ENCODE measurements around the gene ITPR2. TPM values are rescaled to one million over a fixed set of nuclear protein-coding genes. Genes with fewer than 3 reads are reported as not detected.

The ITPR2 gene
- total and polyA plus RNA-seq, 4 donors: 1.5 to 84.8 (median 21.8) TPM

GRCh38 chr12:26754148-26754547, 78.8 kb downstream of the ITPR2 start:
- intact Hi-C loops (cut with DNase I): no loop called here
- 45 to 48% methylated on average over 3 of the region's 3 CpGs for WGBS, 2 donors

DNA sequence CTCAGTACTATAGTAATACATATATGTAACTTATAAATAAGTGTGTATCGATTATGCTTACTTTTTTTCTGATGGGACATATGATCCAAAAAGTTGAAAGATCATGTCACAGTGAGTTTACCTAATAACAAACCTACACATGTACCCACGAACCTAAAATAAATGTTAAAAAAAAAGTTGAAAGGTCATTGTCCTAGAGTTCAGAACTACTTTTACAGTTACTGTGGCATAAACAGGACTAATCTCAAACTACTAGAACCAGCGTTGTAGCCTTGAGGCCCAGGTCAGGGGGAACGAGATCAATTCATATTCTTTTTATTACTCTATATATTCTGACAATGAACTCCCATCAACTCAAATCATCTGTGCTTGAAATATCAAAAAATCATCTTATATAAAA, 81.8 kb downstream of the ITPR2 start:
- Histone ChIP-seq H3K9me3 (ENCODE audit: control insufficient read depth, low read length) (no peaks in the 10 kb centered on the region), H3K27ac (ENCODE audit: low read depth in 1 of 2, low read length in 2 of 2) (no peak overlapping the region), H3K36me3 (ENCODE audit: control insufficient read depth in 1 of 2, insufficient read depth in 2 of 2, low read length in 1 of 2) (no peaks in the 10 kb centered on the region), H3K27me3 (ENCODE audit: control insufficient read depth in 1 of 2, insufficient read depth in 2 of 2, low read length in 1 of 2) (no peaks in the 10 kb centered on the region), H3K4me3 (ENCODE audit: low read length in 2 of 2) (no peak overlapping the region), H3K4me1 (ENCODE audit: control insufficient read depth in 1 of 2, insufficient read depth in 2 of 2, low read length in 2 of 2) (no peaks in the 10 kb centered on the region)
- no peak for DNase-seq
- 93 to 95% methylated on average over 4 of the region's 4 CpGs for WGBS, 2 donors
- ATAC-seq (ENCODE audit: low FRiP score): no peak
- intact Hi-C loops (cut with DNase I): no loop called here

More at GRCh38 chr12:26754148-26754547, 78.8 kb downstream of the ITPR2 start:
- Histone ChIP-seq H3K9me3 (ENCODE audit: control insufficient read depth, low read length) (no peaks in the 10 kb centered on the region), H3K27me3 (ENCODE audit: control insufficient read depth in 1 of 2, insufficient read depth in 2 of 2, low read length in 1 of 2) (no peaks in the 10 kb centered on the region), H3K4me1 (ENCODE audit: control insufficient read depth in 1 of 2, insufficient read depth in 2 of 2, low read length in 2 of 2) (no peaks in the 10 kb centered on the region), H3K27ac (ENCODE audit: low read depth in 1 of 2, low read length in 2 of 2) (no peak overlapping the region), H3K36me3 (ENCODE audit: control insufficient read depth in 1 of 2, insufficient read depth in 2 of 2, low read length in 1 of 2) (no peaks in the 10 kb centered on the region), H3K4me3 (ENCODE audit: low read length in 2 of 2) (no peak overlapping the region)
- DNase-seq (no peak), ATAC-seq (ENCODE audit: low FRiP score) (no peak)

DNA sequence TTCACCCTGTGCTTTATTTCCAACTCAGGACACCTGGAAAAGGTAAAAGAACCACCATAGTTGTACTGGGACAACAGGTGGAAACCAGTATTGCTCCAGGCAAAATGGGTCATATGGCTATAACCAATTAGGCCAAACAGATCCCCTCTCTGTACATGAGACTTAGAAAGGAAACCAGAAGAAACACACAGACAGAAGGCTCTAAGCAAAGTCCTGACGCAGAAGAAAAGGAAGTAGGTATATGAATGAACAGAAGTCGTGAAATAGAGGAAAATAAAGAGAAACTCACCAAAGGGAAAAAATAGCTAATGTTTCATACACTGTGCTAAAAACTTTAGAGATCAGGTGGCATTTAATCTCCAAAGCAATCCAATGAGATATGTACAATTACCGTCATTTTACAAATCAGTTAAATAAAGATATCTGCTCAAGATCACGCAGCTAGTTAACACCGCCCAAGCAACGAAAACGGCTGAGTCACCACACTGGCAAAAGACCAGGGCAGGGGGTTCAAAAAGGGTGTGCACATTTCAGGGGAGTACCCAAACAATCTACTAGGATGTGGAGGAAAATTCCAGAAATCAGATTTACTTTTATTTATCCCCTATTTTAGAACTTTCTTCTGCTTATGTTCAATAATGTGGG, 82.3 kb downstream of the ITPR2 start:
- ATAC-seq (ENCODE audit: low FRiP score): no peak
- 90 to 94% methylated on average over 7 of the region's 7 CpGs for WGBS, 2 donors
- DNase-seq: no peak
- H3K9me3 ChIP-seq (ENCODE audit: control insufficient read depth, low read length): no peaks in the 10 kb centered on the region
- no peak overlapping the region for H3K27ac ChIP-seq (ENCODE audit: low read depth in 1 of 2, low read length in 2 of 2)
- intact Hi-C loops (cut with DNase I): no loop called here
- H3K36me3 ChIP-seq (ENCODE audit: control insufficient read depth in 1 of 2, insufficient read depth in 2 of 2, low read length in 1 of 2): no peaks in the 10 kb centered on the region
- no peaks in the 10 kb centered on the region for H3K27me3 ChIP-seq (ENCODE audit: control insufficient read depth in 1 of 2, insufficient read depth in 2 of 2, low read length in 1 of 2)
- H3K4me3 ChIP-seq (ENCODE audit: low read length in 2 of 2): no peak overlapping the region
- H3K4me1 ChIP-seq (ENCODE audit: control insufficient read depth in 1 of 2, insufficient read depth in 2 of 2, low read length in 2 of 2): no peaks in the 10 kb centered on the region

- Histone ChIP-seq H3K9me3 (ENCODE audit: control insufficient read depth, low read length) (no peaks in the 10 kb centered on the region), H3K4me3 (ENCODE audit: low read length in 2 of 2) (no peak overlapping the region), H3K36me3 (ENCODE audit: control insufficient read depth in 1 of 2, insufficient read depth in 2 of 2, low read length in 1 of 2) (no peaks in the 10 kb centered on the region), H3K27ac (ENCODE audit: low read depth in 1 of 2, low read length in 2 of 2) (no peak overlapping the region), H3K4me1 (ENCODE audit: control insufficient read depth in 1 of 2, insufficient read depth in 2 of 2, low read length in 2 of 2) (no peaks in the 10 kb centered on the region), H3K27me3 (ENCODE audit: control insufficient read depth in 1 of 2, insufficient read depth in 2 of 2, low read length in 1 of 2) (no peaks in the 10 kb centered on the region)
- intact Hi-C loops (cut with DNase I): no loop called here
- DNase-seq: no peak
- no peak for ATAC-seq (ENCODE audit: low FRiP score)
These were observed 83.2 kb downstream of the ITPR2 start for GRCh38 chr12:26749781-26750180.

- Histone ChIP-seq H3K27ac (ENCODE audit: low read depth in 1 of 2, low read length in 2 of 2) (no peak overlapping the region), H3K4me3 (ENCODE audit: low read length in 2 of 2) (no peak overlapping the region), H3K9me3 (ENCODE audit: control insufficient read depth, low read length) (no peaks in the 10 kb centered on the region), H3K27me3 (ENCODE audit: control insufficient read depth in 1 of 2, insufficient read depth in 2 of 2, low read length in 1 of 2) (no peaks in the 10 kb centered on the region), H3K36me3 (ENCODE audit: control insufficient read depth in 1 of 2, insufficient read depth in 2 of 2, low read length in 1 of 2) (no peaks in the 10 kb centered on the region), H3K4me1 (ENCODE audit: control insufficient read depth in 1 of 2, insufficient read depth in 2 of 2, low read length in 2 of 2) (no peaks in the 10 kb centered on the region)
- 81 to 82% methylated on average over 4 of the region's 4 CpGs for WGBS, 2 donors
- intact Hi-C loops (cut with DNase I): no loop called here
- ATAC-seq (ENCODE audit: low FRiP score) (no peak), DNase-seq (no peak)
These were observed 84.1 kb downstream of the ITPR2 start for GRCh38 chr12:26748741-26749431.

DNA sequence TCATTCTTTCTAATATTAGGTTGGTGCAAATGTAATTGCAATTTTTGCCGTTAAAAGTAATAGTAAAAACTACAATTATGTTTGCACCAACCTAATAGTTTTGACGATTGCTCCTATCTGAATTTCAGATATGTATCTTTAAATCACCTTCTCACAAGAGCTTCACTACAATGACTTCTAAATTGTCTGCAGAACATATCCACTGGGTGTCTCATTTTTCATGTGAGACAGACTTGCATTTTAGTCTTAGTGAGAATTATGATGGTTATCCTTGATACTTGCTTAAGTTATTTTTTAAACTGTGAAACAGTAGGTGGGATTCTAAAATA, 84.6 kb downstream of the ITPR2 start:
- no peaks in the 10 kb centered on the region for H3K4me1 ChIP-seq (ENCODE audit: control insufficient read depth in 1 of 2, insufficient read depth in 2 of 2, low read length in 2 of 2)
- no peaks in the 10 kb centered on the region for H3K9me3 ChIP-seq (ENCODE audit: control insufficient read depth, low read length)
- no peak for ATAC-seq (ENCODE audit: low FRiP score)
- H3K4me3 ChIP-seq (ENCODE audit: low read length in 2 of 2): no peak overlapping the region
- 63 to 93% methylated on average over 2 of the region's 2 CpGs for WGBS, 2 donors
- H3K27me3 ChIP-seq (ENCODE audit: control insufficient read depth in 1 of 2, insufficient read depth in 2 of 2, low read length in 1 of 2): no peaks in the 10 kb centered on the region
- intact Hi-C loops (cut with DNase I): no loop called here
- no peak for DNase-seq
- no peak overlapping the region for H3K27ac ChIP-seq (ENCODE audit: low read depth in 1 of 2, low read length in 2 of 2)
- no peaks in the 10 kb centered on the region for H3K36me3 ChIP-seq (ENCODE audit: control insufficient read depth in 1 of 2, insufficient read depth in 2 of 2, low read length in 1 of 2)

DNA sequence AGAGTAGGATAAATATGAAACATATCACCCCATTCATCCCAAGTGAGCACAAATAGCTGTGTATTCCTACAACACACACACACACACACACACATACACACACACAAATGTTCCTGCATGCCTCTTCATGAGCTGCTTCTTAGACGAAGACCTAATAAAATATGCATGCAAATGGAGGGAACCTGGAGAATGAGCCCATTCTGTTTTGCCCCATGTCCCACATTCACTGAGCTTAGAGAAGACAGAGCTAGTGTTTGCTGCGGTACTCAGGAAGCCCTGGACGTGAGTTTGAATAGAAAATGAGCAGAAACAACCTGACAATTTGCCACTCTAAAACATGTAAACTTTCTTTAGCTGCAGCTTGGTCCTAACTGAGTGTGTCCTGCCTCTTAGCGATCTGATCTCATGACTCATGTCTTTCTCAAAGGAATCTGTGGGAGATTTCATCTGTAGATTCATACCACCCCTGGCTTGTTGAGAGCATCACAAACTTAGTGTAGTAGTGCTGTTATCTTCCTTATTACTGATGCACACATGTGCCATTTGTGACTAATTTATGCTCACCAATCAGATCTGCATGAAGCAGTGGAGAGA, 86.8 kb downstream of the ITPR2 start:
- DNase-seq (no peak), ATAC-seq (ENCODE audit: low FRiP score) (no peak)
- Histone ChIP-seq H3K4me3 (ENCODE audit: low read length in 2 of 2) (no peak overlapping the region), H3K4me1 (ENCODE audit: control insufficient read depth in 1 of 2, insufficient read depth in 2 of 2, low read length in 2 of 2) (no peaks in the 10 kb centered on the region), H3K9me3 (ENCODE audit: control insufficient read depth, low read length) (no peaks in the 10 kb centered on the region), H3K36me3 (ENCODE audit: control insufficient read depth in 1 of 2, insufficient read depth in 2 of 2, low read length in 1 of 2) (no peaks in the 10 kb centered on the region), H3K27me3 (ENCODE audit: control insufficient read depth in 1 of 2, insufficient read depth in 2 of 2, low read length in 1 of 2) (no peaks in the 10 kb centered on the region), H3K27ac (ENCODE audit: low read depth in 1 of 2, low read length in 2 of 2) (no peak overlapping the region)
- intact Hi-C loops (cut with DNase I): no loop called here
- WGBS, 2 donors: 87 to 88% methylated on average over 4 of the region's 4 CpGs

GRCh38 chr12:26744697-26745440, 88.1 kb downstream of the ITPR2 start:
- H3K27me3 ChIP-seq (ENCODE audit: control insufficient read depth in 1 of 2, insufficient read depth in 2 of 2, low read length in 1 of 2): no peaks in the 10 kb centered on the region
- H3K4me3 ChIP-seq (ENCODE audit: low read length in 2 of 2): no peak overlapping the region
- DNase-seq (no peak), ATAC-seq (ENCODE audit: low FRiP score) (no peak)
- no peak overlapping the region for H3K27ac ChIP-seq (ENCODE audit: low read depth in 1 of 2, low read length in 2 of 2)
- no peaks in the 10 kb centered on the region for H3K4me1 ChIP-seq (ENCODE audit: control insufficient read depth in 1 of 2, insufficient read depth in 2 of 2, low read length in 2 of 2)
- intact Hi-C loops (cut with DNase I): no loop called here
- no peaks in the 10 kb centered on the region for H3K9me3 ChIP-seq (ENCODE audit: control insufficient read depth, low read length)
- H3K36me3 ChIP-seq (ENCODE audit: control insufficient read depth in 1 of 2, insufficient read depth in 2 of 2, low read length in 1 of 2): no peaks in the 10 kb centered on the region
- 75 to 79% methylated on average over 8 of the region's 8 CpGs for WGBS, 2 donors

Data from aorta (tissue), 5 donors.